ENCODE measurements around the gene ARHGEF35.

DNA sequence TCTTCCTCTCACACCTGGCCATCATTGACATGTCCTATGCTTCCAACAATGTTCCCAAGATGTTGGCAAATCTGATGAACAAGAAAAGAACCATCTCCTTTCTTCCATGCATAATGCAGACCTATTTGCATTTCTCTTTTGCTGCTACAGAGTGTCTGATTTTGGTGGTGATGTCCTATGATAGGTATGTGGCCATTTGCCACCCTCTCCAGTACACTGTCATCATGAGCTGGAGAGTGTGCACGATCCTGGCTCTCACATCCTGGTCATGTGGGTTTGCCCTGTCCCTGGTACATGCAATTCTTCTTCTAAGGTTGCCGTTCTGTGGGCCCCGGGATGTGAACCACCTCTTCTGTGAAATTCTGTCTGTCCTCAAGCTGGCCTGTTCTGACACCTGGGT, 53.4 kb downstream of the ARHGEF35 start:
- no peak for TF ChIP-seq POLR2A (IDR thresholded peaks at IDR 0.05)
- TF ChIP-seq, protein P1, sequence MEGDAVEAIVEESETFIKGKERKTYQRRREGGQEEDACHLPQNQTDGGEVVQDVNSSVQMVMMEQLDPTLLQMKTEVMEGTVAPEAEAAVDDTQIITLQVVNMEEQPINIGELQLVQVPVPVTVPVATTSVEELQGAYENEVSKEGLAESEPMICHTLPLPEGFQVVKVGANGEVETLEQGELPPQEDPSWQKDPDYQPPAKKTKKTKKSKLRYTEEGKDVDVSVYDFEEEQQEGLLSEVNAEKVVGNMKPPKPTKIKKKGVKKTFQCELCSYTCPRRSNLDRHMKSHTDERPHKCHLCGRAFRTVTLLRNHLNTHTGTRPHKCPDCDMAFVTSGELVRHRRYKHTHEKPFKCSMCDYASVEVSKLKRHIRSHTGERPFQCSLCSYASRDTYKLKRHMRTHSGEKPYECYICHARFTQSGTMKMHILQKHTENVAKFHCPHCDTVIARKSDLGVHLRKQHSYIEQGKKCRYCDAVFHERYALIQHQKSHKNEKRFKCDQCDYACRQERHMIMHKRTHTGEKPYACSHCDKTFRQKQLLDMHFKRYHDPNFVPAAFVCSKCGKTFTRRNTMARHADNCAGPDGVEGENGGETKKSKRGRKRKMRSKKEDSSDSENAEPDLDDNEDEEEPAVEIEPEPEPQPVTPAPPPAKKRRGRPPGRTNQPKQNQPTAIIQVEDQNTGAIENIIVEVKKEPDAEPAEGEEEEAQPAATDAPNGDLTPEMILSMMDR (IDR thresholded peaks at IDR 0.05): no peak
